CD4-positive, alpha-beta T cell treated with Interleukin-17A for 4 hours (primary cell): ENCODE results near the gene ELMOD3.
"Not testable (repeated sequence)": the region's sequence is repeated elsewhere in the genome, so short reads cannot be mapped to it uniquely, and the experiment has no call there.

Experiments used
- DNase-seq: peaks from one replicate; pipeline ENCODE4 v3.0.0-alpha.2; 2020; ENCODE audit warnings: mixed read lengths

ELMOD3 gene

DNA sequence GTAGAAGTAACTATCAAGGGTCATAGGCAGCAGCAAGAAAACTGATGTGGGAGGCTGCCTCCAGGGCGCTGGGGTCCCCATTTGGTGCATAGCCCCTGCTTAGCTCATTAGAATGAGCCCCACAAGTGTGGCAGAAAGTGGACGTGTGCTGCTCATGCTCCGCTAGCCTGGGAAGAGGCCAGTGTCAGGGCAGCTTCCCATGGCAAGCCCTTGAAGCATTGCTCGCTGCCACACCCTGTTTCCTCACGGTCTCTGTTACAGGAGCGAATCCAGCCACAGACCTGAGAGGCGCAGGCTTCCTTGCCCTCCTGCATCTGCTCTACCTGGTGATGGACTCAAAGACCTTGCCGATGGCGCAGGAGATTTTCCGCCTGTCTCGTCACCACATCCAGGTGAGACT lies 22.5 kb downstream of the ELMOD3 start:
- DNase-seq, result no peak

GRCh38 chr2:85378257-85378656 lies 23.7 kb downstream of the ELMOD3 start:
- DNase-seq, result no peak

GRCh38 chr2:85380048-85380447 lies 25.5 kb downstream of the ELMOD3 start:
- DNase-seq, result no peak

DNA sequence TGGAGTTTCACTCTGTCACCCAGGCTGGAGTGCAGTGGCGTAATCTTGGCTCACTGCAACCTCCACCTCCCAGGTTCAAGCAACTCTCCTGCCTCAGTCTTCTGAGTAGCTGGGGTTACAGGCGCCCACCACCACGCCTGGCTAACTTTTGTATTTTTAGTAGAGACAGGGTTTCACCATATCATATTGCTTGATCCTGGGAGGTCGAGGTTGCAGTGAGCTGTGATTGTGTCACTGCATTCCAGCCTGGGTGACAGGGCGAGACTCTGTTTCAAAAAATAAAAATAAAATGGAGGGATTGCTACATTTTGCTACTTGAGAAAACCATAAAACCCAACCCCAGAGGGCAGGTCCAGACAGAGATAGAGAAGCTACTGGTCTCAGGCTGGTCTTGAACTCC lies 28.6 kb downstream of the ELMOD3 start:
- DNase-seq, result not testable (repeated sequence)

DNA sequence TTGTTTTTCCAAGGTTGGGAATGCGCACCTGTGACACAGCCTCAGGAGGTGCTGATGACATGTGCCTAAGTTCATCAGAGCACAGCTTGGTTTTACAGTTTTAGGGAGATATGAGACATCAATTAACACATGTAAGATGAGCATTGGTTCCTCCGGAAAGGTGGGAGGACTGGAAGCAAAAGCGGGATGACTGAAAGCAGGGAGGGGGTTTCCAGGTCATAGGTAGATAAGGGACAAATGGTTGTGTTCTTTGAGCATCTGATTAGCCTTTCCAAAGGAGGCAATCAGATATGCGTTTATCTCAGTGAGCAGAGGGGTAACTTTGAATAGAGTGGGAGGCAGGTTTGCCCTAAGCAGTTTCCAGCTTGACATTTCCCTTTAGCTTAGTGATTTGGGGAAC lies 29.3 kb downstream of the ELMOD3 start:
- DNase-seq, result no peak

DNA sequence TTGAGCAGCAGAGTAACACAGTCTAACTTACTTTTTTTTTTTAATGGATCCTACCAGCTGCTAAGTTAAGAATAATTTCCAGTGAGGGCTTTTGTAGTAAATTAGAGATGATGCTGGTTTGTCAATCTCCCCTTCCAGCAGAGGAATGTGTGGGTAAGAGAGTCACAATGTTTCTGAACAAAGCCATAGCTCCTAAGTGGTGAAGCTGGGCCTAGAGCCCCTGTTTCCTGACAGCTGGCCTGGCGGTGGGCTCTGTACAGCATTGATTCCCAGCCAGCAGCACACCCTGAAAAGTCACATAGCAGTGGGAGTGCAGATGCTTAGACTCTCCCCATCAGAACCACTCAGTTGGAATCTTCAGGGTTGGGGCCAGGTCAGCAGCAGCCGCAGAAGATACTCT lies 31.2 kb downstream of the ELMOD3 start:
- DNase-seq, result no peak

- no peak for DNase-seq
These were observed 33.2 kb downstream of the ELMOD3 start for GRCh38 chr2:85387754-85388153.

DNA sequence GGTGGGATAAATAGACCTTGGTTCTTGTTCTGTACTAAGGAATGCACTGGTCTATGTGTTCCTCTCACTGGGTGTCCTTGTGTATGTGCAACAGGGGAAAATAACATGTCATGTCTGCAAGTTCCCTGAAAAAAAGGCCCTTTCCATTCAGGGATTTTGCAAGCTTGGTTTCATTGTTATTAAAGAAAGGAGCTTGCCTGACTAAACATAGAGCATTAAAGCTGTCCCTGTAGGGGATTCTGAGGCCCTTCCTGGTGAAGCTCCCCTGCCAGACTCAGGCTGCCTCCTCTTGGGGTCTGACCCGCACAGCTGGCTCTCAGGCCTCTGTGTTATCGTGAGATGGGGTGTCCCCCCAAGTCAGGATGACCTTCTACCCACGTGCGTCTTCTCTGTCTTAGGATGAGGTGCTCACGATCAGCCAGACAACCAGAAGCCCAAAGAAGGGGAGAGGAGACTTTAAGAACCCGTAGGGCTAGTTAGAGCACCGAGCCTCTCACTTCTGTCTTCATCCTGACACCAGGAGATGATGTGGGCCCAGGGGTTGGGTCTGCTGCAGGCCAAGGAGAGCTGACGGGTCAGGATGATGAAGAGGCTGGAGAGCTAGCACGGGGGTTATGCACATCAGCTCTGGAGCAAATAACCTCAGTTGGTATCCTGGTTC lies 34.4 kb downstream of the ELMOD3 start:
- no peak for DNase-seq

- DNase-seq, result peak; percentile 86
These were observed 36.5 kb downstream of the ELMOD3 start for GRCh38 chr2:85390941-85391669.

DNA sequence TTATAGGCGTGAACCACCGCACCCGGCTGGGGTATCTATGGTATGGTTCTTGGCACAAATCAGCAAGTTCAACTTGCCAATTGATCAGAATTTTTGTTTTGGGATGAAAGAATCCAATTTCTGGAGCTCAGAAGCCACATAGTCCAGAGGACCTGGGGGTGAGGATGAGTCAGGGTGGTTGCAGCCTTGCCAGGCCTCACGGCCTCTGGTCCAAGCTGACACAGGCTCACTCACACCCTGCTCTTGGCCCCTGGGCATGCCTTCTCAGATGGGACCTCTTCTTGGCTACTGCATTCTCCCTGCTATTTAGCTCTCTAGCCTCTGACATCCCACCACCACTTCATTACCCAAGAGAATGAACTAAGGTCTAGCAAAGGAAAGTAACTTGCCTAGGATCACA lies 39.3 kb downstream of the ELMOD3 start:
- DNase-seq, result no peak

DNA sequence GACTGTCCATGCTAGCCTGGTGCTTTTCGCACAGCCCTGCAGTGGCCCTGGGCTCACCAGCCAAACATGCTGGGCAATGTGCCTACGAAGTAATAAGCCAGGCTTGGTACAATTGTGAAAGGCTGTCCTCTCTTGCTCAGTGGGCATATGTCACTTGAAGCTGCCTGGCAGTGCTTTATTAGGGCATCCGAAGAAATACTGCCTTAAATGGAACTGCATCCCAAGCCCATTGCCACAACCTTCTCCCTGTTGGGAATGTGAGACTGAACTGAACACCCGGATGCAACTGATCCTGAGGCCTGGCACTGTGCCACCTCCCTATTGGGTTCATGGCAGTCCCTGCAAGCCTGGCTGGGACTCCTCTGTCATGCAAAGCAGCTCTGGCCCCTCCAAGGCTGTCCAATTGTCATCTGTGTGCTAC lies 39.7 kb downstream of the ELMOD3 start:
- no peak for DNase-seq

GRCh38 chr2:85394976-85395375 lies 40.4 kb downstream of the ELMOD3 start:
- no peak for DNase-seq

- no peak for DNase-seq
These were observed 41.4 kb downstream of the ELMOD3 start for GRCh38 chr2:85395912-85396475.

- no peak for DNase-seq
These were observed 42.2 kb downstream of the ELMOD3 start for GRCh38 chr2:85396531-85397470.

GRCh38 chr2:85397925-85398331 lies 43.4 kb downstream of the ELMOD3 start:
- DNase-seq, result no peak

DNA sequence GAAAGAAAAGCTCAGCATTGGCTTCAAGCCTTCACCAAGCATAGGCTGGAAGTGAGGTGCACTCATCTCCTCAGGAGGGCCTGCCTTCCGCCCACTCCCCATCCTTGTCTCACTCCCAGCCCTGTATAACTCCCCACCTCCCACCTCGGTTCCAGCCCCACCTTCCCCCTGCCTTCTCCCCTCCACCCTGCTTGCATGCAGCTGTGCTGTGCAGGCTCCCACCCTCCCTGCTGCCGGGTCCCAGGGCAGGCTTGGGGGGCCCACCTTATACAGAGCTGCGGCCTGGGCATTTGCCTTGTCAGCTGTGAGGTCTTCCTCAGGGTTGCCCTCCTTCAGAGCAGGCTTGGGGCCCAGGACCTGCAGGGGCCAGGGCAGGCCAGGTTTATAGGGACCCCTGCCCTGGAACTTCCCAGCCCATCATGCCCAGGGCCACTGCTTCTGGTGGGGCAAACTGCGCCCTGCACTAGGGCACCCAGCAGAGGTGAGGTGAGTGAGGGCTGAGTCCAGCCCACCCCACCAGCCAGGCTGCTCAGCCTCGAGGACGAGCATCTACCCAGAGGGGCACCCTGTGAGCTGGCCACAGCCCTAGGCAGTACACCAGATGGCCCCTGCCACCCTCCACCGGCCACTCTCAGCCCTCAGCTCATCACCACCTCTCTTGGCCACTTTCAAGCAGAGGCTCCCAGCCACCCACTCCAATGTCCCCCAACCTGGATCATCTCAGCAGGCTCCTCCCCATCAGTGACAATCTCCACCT lies 44.0 kb downstream of the ELMOD3 start:
- DNase-seq, result no peak

GRCh38 chr2:85399183-85399455 lies 44.5 kb downstream of the ELMOD3 start:
- DNase-seq, result no peak

GRCh38 chr2:85400023-85400422 lies 45.5 kb downstream of the ELMOD3 start:
- no peak for DNase-seq

GRCh38 chr2:85400541-85401463 lies 46.2 kb downstream of the ELMOD3 start:
- DNase-seq, result no peak

DNA sequence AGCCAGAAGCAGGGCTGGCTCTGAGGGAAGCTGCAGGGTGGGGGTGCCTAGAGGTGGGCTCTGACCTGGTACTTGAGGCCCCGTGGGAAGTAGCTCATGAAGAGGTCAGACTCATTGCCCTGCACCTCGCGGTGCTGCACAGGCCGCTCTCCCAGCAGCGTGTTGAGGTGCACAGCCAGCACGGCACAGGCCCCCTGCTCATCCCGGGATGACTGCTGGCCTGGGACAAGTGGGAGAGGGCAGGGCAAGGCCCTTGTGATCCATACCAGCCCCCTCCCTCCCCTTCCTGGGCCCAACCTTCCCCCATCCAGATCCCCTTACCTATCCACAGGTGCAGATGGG lies 46.9 kb downstream of the ELMOD3 start:
- DNase-seq, result no peak

GRCh38 chr2:85401844-85402243 lies 47.3 kb downstream of the ELMOD3 start:
- DNase-seq, result no peak
